HepG2 (cell line): ENCODE measurements around the gene PTGR1. TPM values are rescaled to one million over a fixed set of nuclear protein-coding genes. Genes with fewer than 3 reads are reported as not detected.
A peak's percentile ranks its signal among the peaks of the same experiment; 100 is the strongest.

Experiments used
- CBX5 ChIP-seq: sonication (generic); formaldehyde crosslinking; IDR thresholded peaks from 2 replicates; pipeline ENCODE4 v1.4.0; 2020; ENCODE audit warnings: missing genetic modification reagents, borderline replicate concordance
- FOXJ3 ChIP-seq: sonication (generic); formaldehyde crosslinking; IDR thresholded peaks from 2 replicates; pipeline ENCODE4 v1.4.0; 2020; ENCODE audit warnings: missing genetic modification reagents, mild to moderate bottlenecking, borderline replicate concordance
- HDAC2 ChIP-seq: sonication (generic); formaldehyde crosslinking; IDR thresholded peaks from 2 replicates; pipeline ENCODE4 v1.4.0; 2020; ENCODE audit warnings: missing genetic modification reagents
- HOXA9 ChIP-seq: sonication (generic); formaldehyde crosslinking; IDR thresholded peaks from 2 replicates; pipeline ENCODE4 v1.8.1; 2022; ENCODE audit warnings: missing genetic modification reagents, mild to moderate bottlenecking, moderate library complexity, borderline replicate concordance
- MNT ChIP-seq: fragments of 450-650 bp; IDR thresholded peaks from 2 replicates; pipeline ENCODE4 v1.6.1; 2016
- MXD4 ChIP-seq: IDR thresholded peaks from 2 replicates; pipeline ENCODE4 v1.6.1; 2016; ENCODE audit warnings: mild to moderate bottlenecking, missing biosample characterization, missing genetic modification reagents
- PHB2 ChIP-seq: fragments of 450-650 bp; IDR thresholded peaks from 2 replicates; pipeline ENCODE4 v1.6.1; 2018; ENCODE audit not compliant: partially characterized antibody
- RBAK ChIP-seq: sonication (generic); formaldehyde crosslinking; IDR thresholded peaks from 2 replicates; pipeline ENCODE4 v1.5.1; 2020; ENCODE audit warnings: mild to moderate bottlenecking, missing genetic modification reagents
- RBFOX2 ChIP-seq: fragments of 200-400 bp; formaldehyde crosslinking; IDR thresholded peaks from 2 replicates; pipeline ENCODE4 v1.6.1; 2017; ENCODE audit warnings: low read depth, mild to moderate bottlenecking, low read length
- SYNCRIP ChIP-seq: fragments of 200-400 bp; formaldehyde crosslinking; IDR thresholded peaks from 2 replicates; pipeline ENCODE4 v1.6.1; 2018; ENCODE audit warnings: mild to moderate bottlenecking, low read depth, low read length; ENCODE audit not compliant: insufficient read depth
- TFE3 ChIP-seq: IDR thresholded peaks from 2 replicates; pipeline ENCODE4 v1.6.1; 2016
- WIZ ChIP-seq: sonication (generic); formaldehyde crosslinking; IDR thresholded peaks from 2 replicates; pipeline ENCODE4 v1.5.1; 2020; ENCODE audit warnings: mild to moderate bottlenecking, missing genetic modification reagents
- ZNF20 ChIP-seq: sonication (generic); formaldehyde crosslinking; IDR thresholded peaks from 2 replicates; pipeline ENCODE4 v1.4.0; 2020; ENCODE audit warnings: mild to moderate bottlenecking, moderate library complexity, missing genetic modification reagents
- ZNF276 ChIP-seq: sonication (generic); formaldehyde crosslinking; IDR thresholded peaks from 2 replicates; pipeline ENCODE4 v1.4.0; 2020; ENCODE audit warnings: mild to moderate bottlenecking, low read depth, missing genetic modification reagents
- ZNF34 ChIP-seq: sonication (generic); formaldehyde crosslinking; IDR thresholded peaks from 2 replicates; pipeline ENCODE4 v1.4.0; 2020; ENCODE audit warnings: mild to moderate bottlenecking, missing genetic modification reagents, borderline replicate concordance
- ZNF350 ChIP-seq: sonication (generic); formaldehyde crosslinking; IDR thresholded peaks from 2 replicates; pipeline ENCODE4 v1.4.0; 2020; ENCODE audit warnings: mild to moderate bottlenecking, low read depth, missing genetic modification reagents, borderline replicate concordance
- ZNF790 ChIP-seq: sonication (generic); formaldehyde crosslinking; IDR thresholded peaks from 2 replicates; pipeline ENCODE4 v1.8.0; 2022; ENCODE audit warnings: missing genetic modification reagents, mild to moderate bottlenecking, borderline replicate concordance
- polyA plus RNA-seq, 8 experiments: library from polyadenylated mRNA; depleted of rRNA in 3 of 8; stranded (reverse) in 7 of 8; unstranded in 1 of 8; fragments of >200 nt; fragmentation: Illumina TruSeq in 4 of 8; extraction: Trizol in 4 of 8; gene quantifications; 2 replicates each; pipeline versions ENCODE4 v1.2.1 to v1.2.3, GENCODE V29; 2011 to 2016; ENCODE audit warnings: low read depth in 4 of 8, missing spikeins in 1 of 8, mixed read lengths in 1 of 8; ENCODE audit not compliant: insufficient read depth in 1 of 8
- total RNA-seq, 5 experiments: library from RNA; depleted of rRNA; stranded (reverse); fragments of >200 nt; fragmentation: Illumina TruSeq; extraction: Trizol; gene quantifications; 2 replicates each; pipeline ENCODE4 v1.2.3, GENCODE V29; 2016; ENCODE audit warnings: low read depth in 1 of 5
- TF ChIP-seq, protein P1 (sequence below): sonication (generic); formaldehyde crosslinking; IDR thresholded peaks from 2 replicates; pipeline ENCODE4 v1.4.0; 2020; ENCODE audit warnings: missing genetic modification reagents, borderline replicate concordance
- TF ChIP-seq, protein P2 (sequence below): sonication (generic); formaldehyde crosslinking; IDR thresholded peaks from 2 replicates; pipeline ENCODE4 v1.5.0; 2020; ENCODE audit warnings: missing genetic modification reagents, mild to moderate bottlenecking, borderline replicate concordance

PTGR1 gene
- total and polyA plus RNA-seq, 2 of the 13 experiments (the other 11 are each of a cell fraction or from before 2014, with no cell fraction given) = 6.0 to 15.8 TPM

- peak; percentile 91; the same call in 1 of the 2 replicates for TF ChIP-seq ZNF350 (CRISPR knock-in tag)
- peak; percentile 96; the same call in 1 of the 2 replicates for TF ChIP-seq CBX5 (CRISPR knock-in tag)
- no peak for TF ChIP-seq ZNF20 (CRISPR knock-in tag)
- no peak for TF ChIP-seq FOXJ3 (CRISPR knock-in tag)
- peak; percentile 50; the same call in 1 of the 2 replicates for TF ChIP-seq TFE3 (CRISPR knock-in tag)
- TF ChIP-seq MXD4 = peak; percentile 80; the same call in 1 of the 2 replicates
- no peak for TF ChIP-seq ZNF34 (CRISPR knock-in tag)
- TF ChIP-seq WIZ (CRISPR knock-in tag) = no peak
- TF ChIP-seq RBAK (CRISPR knock-in tag) = 0 out of 2 replicates have a peak, but pooled peaks have one; percentile 15
- no peak for TF ChIP-seq HOXA9
- TF ChIP-seq, protein P1, sequence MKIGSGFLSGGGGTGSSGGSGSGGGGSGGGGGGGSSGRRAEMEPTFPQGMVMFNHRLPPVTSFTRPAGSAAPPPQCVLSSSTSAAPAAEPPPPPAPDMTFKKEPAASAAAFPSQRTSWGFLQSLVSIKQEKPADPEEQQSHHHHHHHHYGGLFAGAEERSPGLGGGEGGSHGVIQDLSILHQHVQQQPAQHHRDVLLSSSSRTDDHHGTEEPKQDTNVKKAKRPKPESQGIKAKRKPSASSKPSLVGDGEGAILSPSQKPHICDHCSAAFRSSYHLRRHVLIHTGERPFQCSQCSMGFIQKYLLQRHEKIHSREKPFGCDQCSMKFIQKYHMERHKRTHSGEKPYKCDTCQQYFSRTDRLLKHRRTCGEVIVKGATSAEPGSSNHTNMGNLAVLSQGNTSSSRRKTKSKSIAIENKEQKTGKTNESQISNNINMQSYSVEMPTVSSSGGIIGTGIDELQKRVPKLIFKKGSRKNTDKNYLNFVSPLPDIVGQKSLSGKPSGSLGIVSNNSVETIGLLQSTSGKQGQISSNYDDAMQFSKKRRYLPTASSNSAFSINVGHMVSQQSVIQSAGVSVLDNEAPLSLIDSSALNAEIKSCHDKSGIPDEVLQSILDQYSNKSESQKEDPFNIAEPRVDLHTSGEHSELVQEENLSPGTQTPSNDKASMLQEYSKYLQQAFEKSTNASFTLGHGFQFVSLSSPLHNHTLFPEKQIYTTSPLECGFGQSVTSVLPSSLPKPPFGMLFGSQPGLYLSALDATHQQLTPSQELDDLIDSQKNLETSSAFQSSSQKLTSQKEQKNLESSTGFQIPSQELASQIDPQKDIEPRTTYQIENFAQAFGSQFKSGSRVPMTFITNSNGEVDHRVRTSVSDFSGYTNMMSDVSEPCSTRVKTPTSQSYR (CRISPR knock-in tag) = 0 out of 2 replicates have a peak, but pooled peaks have one; percentile 10
- TF ChIP-seq RBFOX2 = no peak
- TF ChIP-seq ZNF790 (CRISPR knock-in tag) = no peak
- TF ChIP-seq, protein P2, sequence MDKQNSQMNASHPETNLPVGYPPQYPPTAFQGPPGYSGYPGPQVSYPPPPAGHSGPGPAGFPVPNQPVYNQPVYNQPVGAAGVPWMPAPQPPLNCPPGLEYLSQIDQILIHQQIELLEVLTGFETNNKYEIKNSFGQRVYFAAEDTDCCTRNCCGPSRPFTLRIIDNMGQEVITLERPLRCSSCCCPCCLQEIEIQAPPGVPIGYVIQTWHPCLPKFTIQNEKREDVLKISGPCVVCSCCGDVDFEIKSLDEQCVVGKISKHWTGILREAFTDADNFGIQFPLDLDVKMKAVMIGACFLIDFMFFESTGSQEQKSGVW = no peak
- peak; percentile 93 for TF ChIP-seq HDAC2 (CRISPR knock-in tag)
- TF ChIP-seq SYNCRIP = no peak
- TF ChIP-seq PHB2 = no peak
- no peak; the same call in 1 of the 2 replicates for TF ChIP-seq MNT
- TF ChIP-seq ZNF276 (CRISPR knock-in tag) = no peak
Measured at GRCh38 chr9:111630964-111631213, 31.4 kb upstream of the PTGR1 start (continued).
